NCI-H69 (cell line): ENCODE results near the gene HIGD1A.
"Not testable (repeated sequence)": the region's sequence is repeated elsewhere in the genome, so short reads cannot be mapped to it uniquely, and the experiment has no call there.

Experiments used
- DNase-seq: peaks from one replicate; lab custom pipeline; 2025; lab: John Stamatoyannopoulos, UW

Gene HIGD1A

DNA sequence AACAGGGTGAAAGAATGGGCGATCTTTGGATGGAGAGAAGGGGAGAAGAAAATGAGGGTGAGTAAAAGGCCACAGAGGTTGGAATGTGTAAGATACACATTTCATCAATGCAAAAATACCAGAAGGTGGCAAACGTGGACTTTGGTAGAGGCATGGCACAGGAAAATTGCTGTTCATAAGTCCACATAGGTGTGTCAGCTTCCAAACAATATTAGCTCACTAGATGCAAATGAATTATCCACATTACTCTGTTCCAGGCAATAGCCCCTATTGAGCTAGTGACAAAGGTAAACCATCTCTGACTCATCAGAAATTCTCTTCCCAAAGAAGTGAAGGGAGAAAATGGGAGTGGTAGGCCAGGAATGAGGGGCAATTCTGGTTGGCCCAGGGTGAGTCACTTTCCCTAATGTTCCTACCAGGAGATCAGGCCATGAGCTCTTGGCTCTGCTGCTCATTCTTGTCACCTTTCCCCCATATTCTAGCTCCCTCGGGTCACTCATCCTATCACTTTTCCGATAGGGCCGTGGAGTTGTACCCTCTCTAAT lies 24.9 kb upstream of the HIGD1A start:
- DNase-seq, result peak; percentile 33

- peak; percentile 46 for DNase-seq
Measured at GRCh38 chr3:42827654-42828053, 23.4 kb upstream of the HIGD1A start.

- no peak for DNase-seq
Measured at GRCh38 chr3:42827023-42827422, 22.7 kb upstream of the HIGD1A start.

DNA sequence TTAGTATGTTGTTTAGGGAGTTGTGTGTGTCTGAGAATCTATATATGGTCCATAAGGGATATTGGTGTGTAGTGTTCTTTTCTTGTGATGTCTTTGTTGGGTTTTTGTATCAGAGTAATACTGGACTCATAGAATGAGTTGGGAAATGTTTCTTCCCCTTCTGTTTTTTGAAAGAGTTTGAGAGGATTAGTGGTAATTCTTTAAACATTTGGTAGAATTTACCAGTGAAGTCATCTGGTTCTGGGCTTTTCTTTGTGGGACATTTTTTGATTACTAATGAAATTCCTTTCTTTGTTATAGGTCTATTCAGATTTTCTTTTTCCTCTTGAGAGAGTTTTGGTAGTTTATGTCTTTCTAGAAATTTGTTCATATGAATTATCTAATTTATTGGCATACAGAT lies 21.9 kb upstream of the HIGD1A start:
- no peak for DNase-seq

- DNase-seq, result peak; percentile 88
Measured at GRCh38 chr3:42823351-42823750, 19.1 kb upstream of the HIGD1A start.

- DNase-seq, result peak; percentile 72
Measured at GRCh38 chr3:42822828-42823227, 18.5 kb upstream of the HIGD1A start.

- no peak for DNase-seq
Measured at GRCh38 chr3:42820746-42821051, 16.4 kb upstream of the HIGD1A start.

- DNase-seq, result peak; percentile 94
Measured at GRCh38 chr3:42819351-42819965, 15.2 kb upstream of the HIGD1A start.

DNA sequence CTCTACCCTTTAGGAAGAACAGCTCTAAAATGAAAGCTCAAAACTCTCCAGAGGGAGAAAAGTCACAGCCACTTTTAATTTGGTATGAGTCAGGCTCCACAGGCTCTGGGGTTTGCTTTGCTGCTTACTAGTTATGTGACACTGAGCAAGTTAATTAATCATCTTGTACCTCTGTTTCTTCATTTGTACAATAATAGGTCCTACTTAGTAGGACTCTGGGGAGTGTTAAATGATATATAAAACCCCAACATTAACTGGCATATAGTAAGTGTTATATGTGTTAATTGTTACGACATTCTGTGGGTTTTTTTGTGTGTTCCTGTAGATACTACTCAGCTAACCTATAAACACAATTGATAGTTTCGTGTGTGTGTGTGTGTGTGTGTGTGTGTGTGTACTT lies 11.5 kb upstream of the HIGD1A start:
- DNase-seq, result no peak

DNA sequence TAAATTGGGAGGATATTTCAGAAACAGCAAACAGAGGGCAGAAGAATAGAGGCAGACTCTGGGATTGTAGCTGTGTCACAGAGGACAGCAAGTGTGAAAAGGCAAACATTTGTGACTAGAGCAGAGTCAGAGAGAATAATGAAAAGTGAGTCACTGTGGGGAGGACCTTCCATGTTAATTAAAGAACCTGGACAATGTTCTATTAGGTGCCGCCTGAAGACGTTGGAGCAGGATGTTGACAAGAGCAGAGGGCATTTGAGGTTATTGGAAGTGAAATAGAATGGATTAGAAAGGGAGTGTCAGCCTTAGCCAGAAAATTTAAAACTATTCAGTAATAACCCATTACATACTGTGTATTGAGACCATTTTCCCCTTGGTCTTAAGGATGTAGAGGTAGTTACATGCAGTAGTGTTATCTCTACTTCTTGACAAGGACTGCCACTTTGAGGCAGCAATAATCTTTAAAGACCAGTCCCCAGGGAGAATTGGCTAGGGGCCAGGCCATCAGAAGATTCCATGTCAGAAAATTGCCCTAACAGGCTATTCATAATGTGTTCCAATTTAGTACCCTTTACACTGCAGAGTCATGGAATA lies 10.7 kb upstream of the HIGD1A start:
- DNase-seq, result peak; percentile 91

GRCh38 chr3:42814246-42814645 lies 10.0 kb upstream of the HIGD1A start:
- peak; percentile 45 for DNase-seq

DNA sequence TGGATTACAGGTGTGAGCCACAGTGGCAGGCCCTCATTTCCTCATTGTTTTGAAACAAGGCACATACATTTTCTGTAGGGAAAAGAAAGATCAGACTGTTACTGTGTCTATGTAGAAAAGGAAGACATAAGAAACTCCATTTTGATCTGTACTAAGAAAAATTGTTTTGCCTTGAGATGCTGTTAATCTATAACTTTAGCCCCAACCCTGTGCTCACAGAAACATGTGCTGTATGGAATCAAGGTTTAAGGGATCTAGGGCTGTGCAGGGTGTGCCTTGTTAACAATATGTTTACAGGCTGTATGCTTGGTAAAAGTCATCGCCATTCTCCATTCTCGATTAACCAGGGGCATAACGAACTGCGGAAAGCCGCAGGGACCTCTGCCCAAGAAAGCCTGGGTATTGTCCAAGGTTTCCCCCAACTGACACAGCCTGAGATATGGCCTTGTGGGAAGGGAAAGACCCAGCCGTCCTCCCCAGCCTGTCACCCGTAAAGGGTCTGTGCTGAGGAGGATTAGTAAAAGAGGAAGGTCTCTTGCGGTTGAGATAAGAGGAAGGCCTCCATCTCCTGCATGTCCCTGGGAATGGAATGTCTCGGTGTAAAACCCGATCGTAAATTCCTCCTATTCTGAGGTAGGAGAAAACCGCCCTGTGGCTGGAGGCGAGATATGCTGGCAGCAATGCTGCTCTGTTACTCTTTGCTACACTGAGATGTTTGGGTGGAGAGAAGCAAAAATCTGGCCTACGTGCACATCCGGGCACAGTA lies 7.0 kb upstream of the HIGD1A start:
- DNase-seq, result not testable (repeated sequence)

GRCh38 chr3:42810706-42811105 lies 6.4 kb upstream of the HIGD1A start:
- not testable (repeated sequence) for DNase-seq

- DNase-seq, result no peak
Measured at GRCh38 chr3:42809202-42809601, 4.9 kb upstream of the HIGD1A start, which contains the start of gene ACKR2. ACKR2 (plus strand) TSS chr3:42809445; CDS start chr3:42864503, 55,058 bp downstream.

DNA sequence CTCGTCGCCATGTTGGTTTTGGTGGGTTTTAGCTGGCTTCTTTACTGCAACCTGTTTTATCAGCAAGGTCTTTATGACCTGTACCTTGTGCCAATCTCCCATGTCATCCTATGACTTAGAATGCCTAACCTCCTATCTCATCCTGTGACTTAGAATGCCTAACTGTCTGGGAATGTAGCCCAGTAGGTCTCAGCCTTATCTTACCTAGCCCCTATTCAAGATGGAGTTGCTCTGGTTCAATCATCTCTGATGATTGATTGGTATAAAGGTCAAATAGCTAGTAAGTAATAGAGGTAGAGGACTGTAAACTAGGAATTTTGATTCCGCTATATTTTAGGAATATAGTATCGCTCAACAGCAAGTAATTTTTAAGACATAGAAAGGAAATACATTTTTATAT lies 3.6 kb upstream of the HIGD1A start:
- DNase-seq, result no peak

DNA sequence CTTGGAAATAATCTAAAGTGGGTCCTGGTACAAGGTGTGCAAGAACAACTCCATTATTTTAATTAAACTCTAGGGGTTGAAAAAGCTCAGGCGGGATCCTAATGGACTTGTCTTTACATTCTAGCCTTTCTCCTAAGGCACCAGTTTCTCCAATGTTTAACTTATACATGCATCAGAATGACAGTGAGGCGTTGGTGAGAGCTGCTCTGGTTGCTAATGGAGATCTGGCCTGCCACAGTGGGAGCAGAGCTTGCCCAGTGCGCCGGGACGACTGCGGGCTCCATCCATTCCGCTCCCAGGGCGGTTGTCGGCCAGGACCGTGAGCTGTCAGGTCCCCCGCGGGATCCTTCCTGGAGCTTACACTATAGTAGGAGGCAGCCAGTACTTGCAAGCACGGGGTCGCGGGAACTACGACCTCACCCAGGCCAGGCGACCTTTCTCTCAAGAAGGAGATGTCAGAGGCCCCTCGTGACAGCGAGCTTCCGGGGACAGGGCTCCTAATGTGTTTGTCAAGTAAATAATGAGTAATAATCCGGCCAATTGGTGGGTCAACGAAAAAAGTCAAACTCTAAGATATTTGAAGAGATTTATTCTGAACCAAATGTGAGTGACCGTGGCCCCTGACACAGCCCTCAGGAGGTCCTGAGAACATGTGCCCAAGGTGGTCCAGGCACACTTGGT lies 991 bp upstream of the HIGD1A start:
- peak; percentile 56 for DNase-seq

- no peak for DNase-seq
Measured at GRCh38 chr3:42804831-42805132, 492 bp upstream of the HIGD1A start.

DNA sequence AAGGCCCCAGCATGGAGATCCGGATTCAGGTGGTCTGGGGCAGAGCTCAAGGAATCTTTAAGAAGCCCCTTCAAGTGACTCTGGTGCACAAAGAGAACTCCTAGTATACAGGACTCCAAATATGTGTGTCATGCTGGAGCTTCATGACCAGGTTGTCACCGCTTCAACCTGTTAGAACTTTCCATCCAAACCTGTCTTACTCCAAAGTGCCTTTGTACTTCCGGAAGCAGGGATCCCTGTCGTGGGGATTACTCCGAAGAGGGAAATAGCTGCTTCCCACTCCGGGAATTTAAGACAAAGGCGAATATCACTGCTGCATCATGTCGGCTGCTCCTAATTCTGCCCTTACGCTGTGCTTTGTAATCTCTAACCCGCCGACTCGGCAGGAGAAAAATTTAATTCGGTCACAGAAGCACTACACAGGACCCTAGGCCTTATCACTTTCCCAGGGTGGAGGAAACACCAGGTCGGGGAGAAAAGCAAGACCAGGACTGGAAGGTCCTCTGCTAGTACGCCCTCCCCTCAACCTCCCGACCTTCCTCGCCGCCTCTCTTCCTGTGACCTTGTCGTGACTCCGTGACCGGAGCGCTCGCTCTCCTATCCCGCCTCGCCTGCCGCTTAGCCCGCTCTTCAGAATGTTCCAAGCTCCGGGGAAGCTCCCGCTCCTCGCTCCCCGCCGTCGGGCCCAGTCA lies 730 bp downstream of the HIGD1A start:
- peak; percentile 60 for DNase-seq

DNA sequence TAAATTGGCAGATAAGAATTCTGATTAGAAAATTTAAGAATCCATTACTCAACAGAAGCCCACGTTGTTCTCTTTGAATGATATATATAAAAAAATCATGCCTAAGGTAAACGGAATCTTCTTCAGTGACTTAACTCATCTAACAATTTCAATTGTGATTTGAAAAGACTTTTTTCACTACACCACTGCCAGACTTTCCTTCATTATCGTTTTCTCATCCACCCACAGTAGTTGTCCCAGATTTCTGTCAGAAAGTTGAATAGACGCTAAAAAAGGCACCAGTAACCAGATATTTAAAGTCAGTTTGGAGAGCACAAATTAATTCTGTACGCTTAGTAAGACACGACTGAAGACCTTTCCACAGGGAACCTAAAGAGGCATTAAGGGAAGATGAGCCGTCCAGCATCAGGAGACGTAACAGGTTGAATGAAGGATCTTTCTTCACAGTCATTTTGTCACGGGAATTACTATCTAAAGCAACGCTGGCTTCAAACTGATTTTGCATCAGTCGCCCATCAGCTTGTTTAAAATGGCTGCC lies 1.3 kb downstream of the HIGD1A start:
- DNase-seq, result no peak

DNA sequence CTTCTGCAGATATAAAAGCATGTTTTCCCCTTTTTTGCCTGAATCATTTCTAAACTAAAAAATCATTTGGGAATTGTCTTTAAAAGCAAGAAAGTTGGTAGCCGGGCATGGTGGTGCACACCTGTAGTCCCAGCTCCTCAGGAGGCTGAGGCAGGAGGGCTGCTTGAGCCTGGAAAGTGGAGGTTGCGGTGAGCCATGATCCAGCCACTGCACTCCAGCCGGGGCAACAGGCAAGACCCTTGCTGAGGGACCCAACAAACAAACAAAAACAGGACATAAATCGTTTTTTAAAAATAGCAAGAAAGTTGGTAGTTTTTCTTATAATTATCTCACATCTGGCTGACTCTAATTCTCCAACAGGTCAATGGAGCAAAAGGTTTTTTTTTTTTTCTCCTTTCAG lies 2.5 kb downstream of the HIGD1A start:
- DNase-seq, result no peak

GRCh38 chr3:42801048-42801620 lies 3.2 kb downstream of the HIGD1A start:
- no peak for DNase-seq

GRCh38 chr3:42800251-42800650 lies 4.0 kb downstream of the HIGD1A start:
- DNase-seq, result no peak
